ENCODE data around the gene PAX3. TPM values are rescaled to one million over a fixed set of nuclear protein-coding genes. Genes with fewer than 3 reads are reported as not detected.
A peak's percentile ranks its signal among the peaks of the same experiment; 100 is the strongest.

The PAX3 gene
- total RNA-seq, 3 donors from 2014 or later = 0.29 to 2.9 (median 2.3) TPM

GRCh38 chr2:222303045-222303827 lies 4.4 kb upstream of the PAX3 start:
- peaks cover 8 to 9% of the 10 kb centered on the region in 2 donors for H3K4me1 ChIP-seq
- peaks cover 8 to 100% of the 10 kb centered on the region in 2 donors for H3K27me3 ChIP-seq
- TF ChIP-seq CTCF (IDR thresholded peaks at IDR 0.05) (no peak), POLR2A (IDR thresholded peaks at IDR 0.05) (no peak), POLR2AphosphoS5 (IDR thresholded peaks at IDR 0.05) (no peak)
- peaks cover 0 to 3% of the 10 kb centered on the region in 2 donors for H3K9me3 ChIP-seq
- H3K4me3 ChIP-seq = no peak overlapping the region
- H3K27ac ChIP-seq = no peak overlapping the region
- no peak for DNase-seq (ENCODE audit: low spot score in 2 of 2)
- H3K36me3 ChIP-seq = no peaks in the 10 kb centered on the region
- intact Hi-C loops (cut with DNase I; ENCODE audit: low total_unique reads) = no loop called here

- H3K27me3 ChIP-seq = peaks cover 10 to 100% of the 10 kb centered on the region in 2 donors
- intact Hi-C loops (cut with DNase I; ENCODE audit: low total_unique reads) = no loop called here
- no peak for DNase-seq (ENCODE audit: low spot score in 2 of 2)
These were observed 3.6 kb upstream of the PAX3 start for GRCh38 chr2:222302178-222303018.

GRCh38 chr2:222301796-222302118 lies 3.0 kb upstream of the PAX3 start:
- no peak for TF ChIP-seq CTCF (IDR thresholded peaks at IDR 0.05)
- no peak for TF ChIP-seq POLR2AphosphoS5 (IDR thresholded peaks at IDR 0.05)
- no peak for TF ChIP-seq POLR2A (IDR thresholded peaks at IDR 0.05)
- no peak for DNase-seq (ENCODE audit: low spot score in 2 of 2)
- Histone ChIP-seq H3K27me3 (peaks cover 11 to 100% of the 10 kb centered on the region in 2 donors), H3K4me3 (peak overlapping the region in 1 of 3 donors; percentile 25), H3K4me1 (peaks cover 9 to 10% of the 10 kb centered on the region in 2 donors), H3K36me3 (no peaks in the 10 kb centered on the region), H3K27ac (no peak overlapping the region), H3K9me3 (peaks cover 0 to 5% of the 10 kb centered on the region in 2 donors)
- intact Hi-C loops (cut with DNase I; ENCODE audit: low total_unique reads) = no loop called here

More at GRCh38 chr2:222302178-222303018, 3.6 kb upstream of the PAX3 start:
- Histone ChIP-seq H3K36me3 (no peaks in the 10 kb centered on the region), H3K4me3 (no peak overlapping the region), H3K9me3 (peaks cover 0 to 5% of the 10 kb centered on the region in 2 donors), H3K27ac (no peak overlapping the region), H3K4me1 (peaks cover 9 to 10% of the 10 kb centered on the region in 2 donors)
- TF ChIP-seq POLR2A (IDR thresholded peaks at IDR 0.05) (no peak), CTCF (IDR thresholded peaks at IDR 0.05) (no peak), POLR2AphosphoS5 (IDR thresholded peaks at IDR 0.05) (no peak)

GRCh38 chr2:222301053-222301795 lies 2.4 kb upstream of the PAX3 start:
- TF ChIP-seq POLR2A (IDR thresholded peaks at IDR 0.05) = no peak
- TF ChIP-seq CTCF (IDR thresholded peaks at IDR 0.05) = no peak
- TF ChIP-seq POLR2AphosphoS5 (IDR thresholded peaks at IDR 0.05) = no peak
- Histone ChIP-seq H3K27ac (no peak overlapping the region), H3K36me3 (no peaks in the 10 kb centered on the region), H3K9me3 (peaks cover 0 to 5% of the 10 kb centered on the region in 2 donors), H3K4me1 (peaks cover 9 to 10% of the 10 kb centered on the region in 2 donors), H3K27me3 (peaks cover 12 to 100% of the 10 kb centered on the region in 2 donors), H3K4me3 (peak overlapping the region in 1 of 3 donors; percentile 25)
- intact Hi-C loops (cut with DNase I; ENCODE audit: low total_unique reads) = no loop called here
- no peak for DNase-seq (ENCODE audit: low spot score in 2 of 2)

Data from breast epithelium (tissue), 4 donors.